HFF-Myc (cell line): ENCODE results near the gene GJB4.

ENCODE experiments used
- DNase-seq: peaks from one replicate; pipeline ENCODE4 v3.0.0-alpha.2; 2011; ENCODE audit warnings: low read depth; ENCODE audit errors: extremely low read depth
- H3K4me3 ChIP-seq: replicated peaks from 2 replicates; pipeline ENCODE4 v1.5.1; 2011; ENCODE audit warnings: low read depth, mild to moderate bottlenecking, control low read depth, low read length
- CTCF ChIP-seq: IDR thresholded peaks from 2 replicates; pipeline ENCODE4 v1.5.1; 2012; ENCODE audit warnings: mild to moderate bottlenecking, low read depth, low read length, control low read depth; ENCODE audit errors: missing control alignments

GJB4 gene

DNA sequence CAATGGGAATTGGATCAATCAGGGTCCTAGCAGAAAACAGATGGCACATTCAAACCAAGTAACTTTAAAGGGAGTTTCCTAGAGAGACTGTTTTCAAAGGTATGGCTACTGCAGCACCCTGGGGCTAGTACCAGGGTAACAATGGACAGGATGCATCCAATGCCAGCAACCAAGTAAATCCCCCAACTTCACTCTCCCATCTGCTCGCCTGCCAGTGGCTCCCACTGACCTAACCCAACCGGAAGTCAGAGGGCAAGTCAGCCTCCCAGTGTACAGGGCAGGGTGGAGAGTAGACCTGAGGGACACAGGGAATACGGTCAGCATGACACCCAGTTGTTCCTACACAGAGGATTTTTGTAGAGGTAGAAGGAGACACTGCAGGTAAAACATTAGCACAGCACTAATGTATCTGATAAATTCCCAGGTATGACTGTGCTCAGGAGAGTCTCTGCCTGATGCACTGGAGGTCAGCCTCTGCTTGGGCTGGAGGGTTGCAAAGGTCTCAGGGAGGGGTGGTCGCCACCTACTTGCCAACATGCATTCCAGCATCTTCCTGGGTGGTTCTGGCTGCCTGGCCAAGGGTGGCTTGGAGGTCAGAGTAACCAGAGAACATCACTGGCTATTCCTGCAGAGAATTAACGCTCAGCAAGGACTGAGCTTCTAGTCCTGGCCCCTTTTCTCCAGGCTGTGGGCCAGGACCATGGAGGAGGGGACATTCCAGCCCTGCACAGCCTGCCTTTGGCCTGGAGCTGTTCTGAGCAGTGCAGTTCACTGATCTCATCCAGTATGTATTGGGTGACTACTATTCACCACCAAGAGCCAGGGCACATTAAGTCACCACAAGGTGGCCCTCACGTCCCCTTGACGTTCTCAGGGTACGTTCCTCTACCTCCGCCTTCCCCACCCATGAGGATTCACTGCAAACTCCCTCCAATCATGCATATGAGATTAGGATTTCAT, 28.2 kb downstream of the GJB4 start:
- DNase-seq, result no peak
- H3K4me3 ChIP-seq, result no peak overlapping the region
- TF ChIP-seq CTCF, result no peak

DNA sequence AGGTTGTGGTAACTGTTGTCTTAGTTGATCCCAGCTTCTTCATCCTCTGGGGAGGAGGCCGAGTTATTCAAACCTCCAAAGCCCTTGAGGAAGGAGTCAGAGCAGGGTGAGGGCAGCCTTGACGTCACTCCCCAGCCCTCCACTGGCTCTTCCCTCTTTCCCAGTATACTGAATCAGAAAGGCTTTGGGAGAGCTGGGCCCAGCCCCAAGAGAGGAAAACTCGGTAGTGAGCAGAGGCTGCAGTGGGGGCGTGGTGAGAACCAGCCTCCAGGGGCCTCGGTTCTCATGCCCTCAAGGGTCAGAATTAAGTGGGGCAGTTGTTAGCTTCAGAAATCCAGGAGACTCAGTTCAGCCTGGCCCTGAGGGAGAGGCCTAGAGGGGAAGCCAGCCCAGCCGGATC, 31.4 kb downstream of the GJB4 start:
- no peak for DNase-seq
- no peak for TF ChIP-seq CTCF
- H3K4me3 ChIP-seq, result no peak overlapping the region

DNA sequence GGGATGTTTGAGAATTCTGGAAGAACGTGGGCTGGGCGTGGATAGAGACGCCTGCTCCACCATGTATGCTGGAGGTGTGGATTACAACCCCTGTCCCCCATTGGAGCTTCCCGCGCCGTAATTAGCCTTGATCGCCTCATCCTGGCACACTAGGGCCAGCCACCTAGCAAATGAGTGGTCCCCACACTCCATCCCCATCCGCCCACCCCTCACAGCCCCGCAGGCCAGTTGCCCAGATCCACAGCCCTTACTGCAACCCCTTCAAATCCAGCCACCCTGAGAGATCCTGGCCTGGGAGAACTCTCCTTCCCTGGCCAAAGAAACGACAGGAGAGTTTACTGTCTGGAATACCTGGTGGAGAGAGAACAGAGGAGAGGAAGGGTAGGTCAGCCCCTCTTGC, 32.9 kb downstream of the GJB4 start:
- DNase-seq, result no peak
- no peak for TF ChIP-seq CTCF
- H3K4me3 ChIP-seq, result no peak overlapping the region

GRCh38 chr1:34792868-34793727, 33.6 kb downstream of the GJB4 start, which contains the start of gene GJA4:
Gene GJA4, plus strand, starts transcription at chr1:34792999. Its CDS starts 1,215 bp downstream, at chr1:34794214.
- no peak for DNase-seq
- no peak for TF ChIP-seq CTCF
- H3K4me3 ChIP-seq, result no peak within 1 kb of the TSS

- no peak for TF ChIP-seq CTCF
- no peak for DNase-seq
- no peak overlapping the region for H3K4me3 ChIP-seq
Measured at GRCh38 chr1:34794001-34794789, 34.7 kb downstream of the GJB4 start.

DNA sequence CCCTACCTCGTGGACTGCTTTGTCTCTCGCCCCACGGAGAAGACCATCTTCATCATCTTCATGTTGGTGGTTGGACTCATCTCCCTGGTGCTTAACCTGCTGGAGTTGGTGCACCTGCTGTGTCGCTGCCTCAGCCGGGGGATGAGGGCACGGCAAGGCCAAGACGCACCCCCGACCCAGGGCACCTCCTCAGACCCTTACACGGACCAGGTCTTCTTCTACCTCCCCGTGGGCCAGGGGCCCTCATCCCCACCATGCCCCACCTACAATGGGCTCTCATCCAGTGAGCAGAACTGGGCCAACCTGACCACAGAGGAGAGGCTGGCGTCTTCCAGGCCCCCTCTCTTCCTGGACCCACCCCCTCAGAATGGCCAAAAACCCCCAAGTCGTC, 35.2 kb downstream of the GJB4 start:
- DNase-seq, result no peak
- TF ChIP-seq CTCF, result no peak
- H3K4me3 ChIP-seq, result no peak overlapping the region
